T-cell (primary cell): ENCODE data around the gene RNF126. TPM values are rescaled to one million over a fixed set of nuclear protein-coding genes. Genes with fewer than 3 reads are reported as not detected.

Experiments
- ATAC-seq, 4 experiments: fragments of 200-7000 bp in 3 of 4; fragments of 150-1000 bp in 1 of 4; cut with Tn5 transposase; replicated peaks in 1 of 4; 1 replicate in 3 of 4; 2 replicates in 1 of 4; pipeline ENCODE4 v1.10.0; 2021; ENCODE audit warnings: moderate library complexity in 3 of 4, mild to moderate bottlenecking in 2 of 4, moderate number of reproducible peaks in 1 of 4
- CTCF ChIA-PET, 2 donors: fragments of 300-600 bp; sonication (Branson Sonifier 250); formaldehyde crosslinking; loops; one replicate each; lab custom pipeline; 2022; ENCODE audit warnings: antibody characterized with exemption in 2 of 2; lab: Charles Lee
- POLR2A ChIA-PET, 2 donors: fragments of 300-600 bp; sonication (Branson Sonifier 250); formaldehyde crosslinking; loops; one replicate each; lab custom pipeline; 2022; ENCODE audit warnings: antibody characterized with exemption in 2 of 2; lab: Charles Lee
- DNase-seq, 35 experiments: peaks; one replicate each; pipeline versions ENCODE4 v3.0.0 to v3.0.0-alpha.2; 2013 to 2023
- H3K27ac ChIP-seq: one replicate; pipeline ENCODE4 v1.5.1; 2013; ENCODE audit warnings: low read length
- H3K27me3 ChIP-seq, 2 experiments: replicated peaks in 1 of 2; 1 replicate in 1 of 2; 2 replicates in 1 of 2; pipeline versions ENCODE4 v1.6.1 to v1.7.0; 2013; ENCODE audit warnings: low read length in 1 of 2, mixed read lengths in 1 of 2; ENCODE audit not compliant: control insufficient read depth in 2 of 2, insufficient read depth in 2 of 2; ENCODE audit errors: extremely low read depth in 1 of 2
- H3K36me3 ChIP-seq, 2 donors: 1 replicate in 1 of 2; 2 replicates in 1 of 2; pipeline versions ENCODE4 v1.6.1 to v1.7.0; 2013; ENCODE audit warnings: low read length in 1 of 2; ENCODE audit not compliant: control insufficient read depth in 2 of 2, insufficient read depth in 1 of 2; ENCODE audit errors: extremely low read depth in 1 of 2
- H3K4me1 ChIP-seq, 2 experiments: 1 replicate in 1 of 2; 2 replicates in 1 of 2; pipeline versions ENCODE4 v1.6.1 to v1.7.0; 2013; ENCODE audit warnings: low read length in 2 of 2, mixed read lengths in 1 of 2; ENCODE audit not compliant: insufficient read depth in 2 of 2, control insufficient read depth in 1 of 2; ENCODE audit errors: extremely low read depth in 1 of 2
- H3K4me3 ChIP-seq, 2 donors: 1 replicate in 1 of 2; 2 replicates in 1 of 2; pipeline versions ENCODE4 v1.5.1 to v1.7.0; 2013; ENCODE audit warnings: mild to moderate bottlenecking in 2 of 2, low read length in 1 of 2, moderate library complexity in 1 of 2; ENCODE audit not compliant: control insufficient read depth in 1 of 2; ENCODE audit errors: extremely low read depth in 1 of 2
- H3K9me3 ChIP-seq: 2 replicates; pipeline ENCODE4 v1.7.0; 2013
- H3K27ac Mint-ChIP-seq, 2 donors: one replicate each; pipeline ENCODE4 v1.8.0; 2020 to 2021; ENCODE audit warnings: mild to moderate bottlenecking in 2 of 2, mixed read lengths in 2 of 2
- H3K27me3 Mint-ChIP-seq, 2 donors: one replicate each; pipeline ENCODE4 v1.8.0; 2021 to 2022; ENCODE audit warnings: mixed read lengths in 2 of 2
- H3K36me3 Mint-ChIP-seq: one replicate; pipeline ENCODE4 v1.8.0; 2021; ENCODE audit warnings: mixed read lengths
- H3K4me1 Mint-ChIP-seq, 3 donors: one replicate each; pipeline ENCODE4 v1.8.0; 2020 to 2022; ENCODE audit warnings: mixed read lengths in 3 of 3, mild to moderate bottlenecking in 1 of 3
- H3K4me3 Mint-ChIP-seq, 3 donors: one replicate each; pipeline ENCODE4 v1.8.0; 2020 to 2022; ENCODE audit warnings: mild to moderate bottlenecking in 3 of 3, mixed read lengths in 3 of 3, moderate library complexity in 3 of 3
- H3K9me3 Mint-ChIP-seq, 3 donors: one replicate each; pipeline ENCODE4 v1.8.0; 2020 to 2022; ENCODE audit warnings: mixed read lengths in 3 of 3
- WGBS: methylation state at CpG from one replicate; pipeline ENCODE4 v1.1.5; 2013; ENCODE audit warnings: missing lambda C conversion rate; ENCODE audit not compliant: insufficient coverage; 5-methylcytosine and 5-hydroxymethylcytosine counted together
- total RNA-seq, 35 experiments: library from RNA in 6 of 35; stranded (reverse) in 6 of 35; fragments of 120-200 nt in 1 of 35; gene quantifications; one replicate each; pipeline versions ENCODE4 v1.2.1 to v1.2.4 and lab custom pipeline; 2013 to 2026

Gene RNF126
- total RNA-seq, 5 donors from 2014 or later (not counting 1 experiment from before 2014, with no cell fraction given) = 98.8 to 139 (median 118) TPM

DNA sequence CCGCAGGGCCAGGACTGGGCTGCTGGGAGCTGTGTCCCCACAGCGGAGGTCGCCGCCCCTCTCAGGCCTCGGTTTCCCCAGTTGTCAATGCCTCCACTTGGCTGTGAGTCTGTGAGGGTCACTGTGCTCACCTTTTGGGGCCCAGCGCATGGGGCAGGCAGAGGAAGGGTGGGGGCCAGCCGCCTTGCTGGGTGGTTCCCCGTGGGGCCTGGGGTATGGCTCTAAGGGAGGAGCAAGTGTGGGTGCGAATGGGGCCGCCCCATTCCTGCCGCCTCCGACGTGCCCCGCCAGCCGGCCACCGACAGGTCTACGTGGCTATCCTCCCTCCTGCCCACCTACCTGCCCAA, 24.1 kb downstream of the RNF126 start:
- ATAC-seq = no peak
- H3K9me3 Mint-ChIP-seq = no peaks in the 10 kb centered on the region
- peak overlapping the region; percentile 87 to 89 for H3K27ac Mint-ChIP-seq
- Histone ChIP-seq H3K4me1 (peaks cover 4 to 26% of the 10 kb centered on the region in 2 experiments), H3K27ac (no peak overlapping the region), H3K9me3 (no peaks in the 10 kb centered on the region), H3K36me3 (no peaks in the 10 kb centered on the region), H3K27me3 (no peaks in the 10 kb centered on the region), H3K4me3 (peak overlapping the region; percentile 48 to 64)
- peaks cover 9 to 19% (median 11%) of the 10 kb centered on the region in 3 donors for H3K4me1 Mint-ChIP-seq
- DNase-seq = no peak
- 48% methylated on average over 10 of the region's 17 CpGs for WGBS
- CTCF ChIA-PET = no interaction called here
- H3K27me3 Mint-ChIP-seq = no peaks in the 10 kb centered on the region
- H3K4me3 Mint-ChIP-seq = peak overlapping the region; percentile 79 to 84 (median 80)
- no peaks in the 10 kb centered on the region for H3K36me3 Mint-ChIP-seq
- POLR2A ChIA-PET = no interaction called here

DNA sequence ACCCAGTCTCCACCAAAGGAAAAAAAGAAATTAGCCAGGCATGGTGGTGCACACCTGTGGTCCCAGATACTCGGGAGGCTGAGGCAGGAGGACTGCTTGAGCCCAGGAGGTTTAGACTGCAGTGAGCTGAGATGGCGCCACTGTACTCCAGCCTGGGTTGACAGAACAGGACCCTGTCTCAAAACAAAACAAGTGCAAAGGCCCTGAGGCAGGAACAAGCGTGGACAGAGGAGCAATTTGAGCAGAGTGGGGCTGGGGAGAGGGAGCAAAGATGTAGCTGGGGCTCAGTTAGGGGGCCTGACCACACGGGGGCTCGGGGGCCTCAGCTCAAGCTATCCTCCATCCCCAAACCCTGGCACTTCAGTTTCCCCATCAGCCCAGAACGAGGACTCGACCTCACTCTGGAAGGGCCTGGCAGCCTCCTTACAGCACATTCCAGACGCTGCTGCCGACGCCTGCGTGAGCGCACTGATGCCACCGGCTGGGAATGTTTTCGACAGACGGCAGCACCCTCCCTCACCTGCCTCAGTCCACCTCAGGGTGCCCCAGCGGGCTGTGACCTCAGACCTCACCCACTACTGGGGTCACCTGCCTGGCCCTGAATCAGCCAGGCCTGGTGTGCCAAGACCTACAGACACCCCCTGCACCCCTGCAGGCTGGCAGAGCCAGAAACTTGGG, 27.9 kb downstream of the RNF126 start:
- H3K27ac Mint-ChIP-seq = no peak overlapping the region
- no peak overlapping the region for H3K27ac ChIP-seq
- no peaks in the 10 kb centered on the region for H3K9me3 Mint-ChIP-seq
- CTCF ChIA-PET = no interaction called here
- DNase-seq = no peak
- H3K4me1 Mint-ChIP-seq = peaks cover 32 to 43% (median 33%) of the 10 kb centered on the region in 3 donors
- no peaks in the 10 kb centered on the region for H3K9me3 ChIP-seq
- no peak overlapping the region for H3K4me3 Mint-ChIP-seq
- H3K27me3 ChIP-seq = no peaks in the 10 kb centered on the region
- no peak for ATAC-seq
- no peak overlapping the region for H3K4me3 ChIP-seq
- POLR2A ChIA-PET = no interaction called here
- WGBS = 93% methylated on average over 13 of the region's 16 CpGs
- H3K4me1 ChIP-seq = peaks cover 6 to 54% of the 10 kb centered on the region in 2 experiments
- no peaks in the 10 kb centered on the region for H3K27me3 Mint-ChIP-seq
- H3K36me3 ChIP-seq = no peaks in the 10 kb centered on the region
- peaks cover 5% of the 10 kb centered on the region for H3K36me3 Mint-ChIP-seq

DNA sequence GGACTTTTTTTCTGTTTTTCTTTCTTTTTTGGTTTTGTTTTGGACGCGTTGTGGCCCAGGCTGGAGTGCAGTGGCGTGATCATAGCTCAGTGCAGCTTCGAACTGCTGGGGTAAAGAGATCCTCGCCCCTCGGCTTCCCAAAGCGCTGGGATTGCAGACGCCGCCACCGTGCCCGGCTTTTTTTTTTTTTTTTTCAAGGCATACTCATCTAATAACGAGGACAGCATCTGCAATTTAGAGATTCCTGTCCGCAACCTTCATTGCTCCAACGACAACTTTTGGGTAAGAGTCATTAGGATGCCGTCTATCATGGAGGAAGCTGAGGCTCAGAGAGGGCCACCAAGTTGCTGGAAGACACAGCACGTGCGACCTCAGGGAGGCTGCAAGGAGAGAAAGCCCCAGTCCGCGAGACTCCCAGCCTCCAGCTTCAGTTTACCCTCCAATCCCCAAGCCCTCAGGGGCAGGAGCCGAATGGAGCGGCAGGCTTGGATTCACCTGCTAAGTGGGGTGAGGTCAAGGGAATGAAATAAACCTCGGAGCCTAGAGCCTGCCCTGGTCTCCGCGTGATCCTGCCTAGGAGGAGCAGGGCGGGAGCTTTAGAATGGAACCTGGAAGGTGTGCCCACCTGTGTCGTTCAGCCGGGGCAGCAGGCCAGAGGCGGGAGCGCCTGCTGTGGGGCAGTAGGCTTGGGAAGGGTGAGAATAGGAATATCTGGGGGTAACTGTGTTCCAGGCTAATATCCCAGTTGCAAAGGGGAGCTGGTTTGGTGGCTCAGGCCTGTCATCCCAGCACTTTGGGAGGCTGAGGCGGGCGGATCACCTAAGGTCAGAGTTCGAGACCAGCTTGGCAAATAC, 29.0 kb downstream of the RNF126 start:
- no peak for ATAC-seq
- H3K36me3 ChIP-seq = peaks cover 0 to 5% of the 10 kb centered on the region in 2 donors
- no peaks in the 10 kb centered on the region for H3K27me3 Mint-ChIP-seq
- peak overlapping the region; percentile 66 for H3K27ac ChIP-seq
- H3K4me3 ChIP-seq = peak overlapping the region; percentile 79 to 86
- H3K36me3 Mint-ChIP-seq = peaks cover 6% of the 10 kb centered on the region
- peaks cover 30 to 42% (median 32%) of the 10 kb centered on the region in 3 donors for H3K4me1 Mint-ChIP-seq
- H3K4me1 ChIP-seq = peaks cover 3 to 51% of the 10 kb centered on the region in 2 experiments
- ChIA-PET POLR2A (interaction anchor here (0.6 to 0.7 kb wide), 2 partner anchors 176 to 845 kb away, joined by 5 to 7 read pairs; partner anchors contain the start of gene C19orf25 (in 1 of the 2)), CTCF (interaction anchor here in 1 of 2 donors (0.7 kb wide), 1 partner anchor 44 kb away, joined by 3 read pairs; no protein-coding TSS in a partner anchor)
- no peaks in the 10 kb centered on the region for H3K27me3 ChIP-seq
- peak overlapping the region; percentile 81 to 92 (median 91) for H3K4me3 Mint-ChIP-seq
- no peaks in the 10 kb centered on the region for H3K9me3 ChIP-seq
- no peaks in the 10 kb centered on the region for H3K9me3 Mint-ChIP-seq
- H3K27ac Mint-ChIP-seq = peak overlapping the region; percentile 87 to 92
- DNase-seq = no peak
- whole genome bisulfite sequencing = 43% methylated on average over 10 of the region's 32 CpGs

DNA sequence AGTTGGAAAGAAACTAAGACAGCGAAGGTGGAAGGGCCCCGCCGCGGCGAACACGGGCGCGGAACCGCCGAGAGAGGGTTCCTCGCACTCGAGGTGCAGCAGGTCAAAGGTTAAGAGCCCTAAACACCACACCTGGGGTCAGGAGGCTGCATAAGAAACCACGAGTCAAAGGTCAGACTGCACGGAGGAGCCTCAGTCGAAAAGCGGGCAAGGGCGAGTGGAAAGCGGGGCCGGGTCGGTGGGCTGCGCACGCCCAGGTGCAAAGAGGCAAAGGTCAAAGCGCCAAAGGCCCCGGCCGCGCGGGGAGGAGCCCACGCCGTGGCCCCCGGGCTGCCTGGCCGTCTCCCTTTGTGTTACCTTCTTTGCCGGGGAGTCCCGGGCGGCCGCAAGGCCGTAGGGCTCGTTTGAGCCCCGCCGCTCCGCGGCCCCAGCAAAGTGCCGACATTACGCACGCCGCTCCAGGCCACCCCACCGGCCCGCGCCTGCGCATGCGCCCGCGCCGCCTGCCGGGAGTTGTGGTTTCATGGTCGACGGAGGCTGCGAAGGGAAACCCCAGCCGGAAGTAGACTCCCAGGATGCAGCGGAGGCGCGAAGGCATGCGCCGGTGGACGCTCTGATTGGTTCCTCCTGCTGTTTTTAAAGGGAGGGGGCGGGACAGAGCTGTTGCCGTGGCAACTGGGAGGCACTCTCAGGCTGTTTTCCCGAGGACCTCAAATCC, 29.8 kb downstream of the RNF126 start, which contains the start of gene POLRMT:
Gene POLRMT, minus strand, starts transcription at position 470 of the 718 bp plus-strand sequence. Its CDS starts 25 bp downstream, at position 445.
- Histone ChIP-seq H3K27me3 (no peaks in the 10 kb centered on the region), H3K4me3 (peak within 1 kb of the TSS; percentile 86), H3K9me3 (no peaks in the 10 kb centered on the region), H3K36me3 (peaks cover 3 to 13% of the 10 kb centered on the region in 2 donors), H3K27ac (peak within 1 kb of the TSS; percentile 66), H3K4me1 (peaks cover 2 to 43% of the 10 kb centered on the region in 2 experiments)
- CTCF ChIA-PET = interaction anchor here in 1 of 2 donors (0.7 kb wide), 1 partner anchor 44 kb away, joined by 3 read pairs; no protein-coding TSS in a partner anchor
- peaks cover 13% of the 10 kb centered on the region for H3K36me3 Mint-ChIP-seq
- POLR2A ChIA-PET = interaction anchor here in 1 of 2 donors (0.6 kb wide), 1 partner anchor 846 kb away, joined by 5 read pairs; the partner anchor contains the start of gene C19orf25
- peak; percentile 95 to 98 (median 97) for ATAC-seq
- H3K9me3 Mint-ChIP-seq = no peaks in the 10 kb centered on the region
- H3K4me3 Mint-ChIP-seq = peak within 1 kb of the TSS; percentile 81 to 92 (median 91)
- H3K4me1 Mint-ChIP-seq = peaks cover 34 to 42% (median 36%) of the 10 kb centered on the region in 3 donors
- no peaks in the 10 kb centered on the region for H3K27me3 Mint-ChIP-seq
- DNase-seq = peak; percentile 88 to 99 (median 93)
- H3K27ac Mint-ChIP-seq = peak within 1 kb of the TSS; percentile 92 to 93
- WGBS = under 1% methylated on average over 66 of the region's 67 CpGs

DNA sequence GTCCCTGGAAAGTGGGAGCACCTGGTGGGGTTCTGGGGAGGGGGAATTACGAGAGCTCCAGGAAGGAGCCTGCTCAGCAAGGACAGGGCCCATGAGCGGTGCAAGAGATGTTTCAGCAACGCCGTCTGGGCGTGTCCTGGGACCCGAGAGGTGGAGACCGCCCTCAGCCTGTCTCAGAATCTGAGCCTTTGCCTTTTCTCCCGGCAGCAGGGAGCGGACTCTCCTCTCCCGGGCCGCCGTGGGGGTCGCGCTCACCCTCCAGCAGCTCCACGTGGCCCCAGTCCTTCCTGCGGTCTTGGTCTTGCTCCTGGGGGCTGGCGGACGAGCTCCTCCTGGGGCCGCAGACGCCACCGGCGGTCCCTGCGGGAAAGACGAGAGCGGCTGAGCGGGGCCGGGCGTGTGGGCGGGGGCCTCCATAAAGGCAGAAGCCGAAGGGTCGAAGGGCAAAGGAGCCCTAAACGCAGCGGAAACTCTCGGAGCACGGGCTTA, 30.4 kb downstream of the RNF126 start:
- ChIA-PET POLR2A (no interaction called here), CTCF (no interaction called here)
- Mint-ChIP-seq H3K9me3 (no peaks in the 10 kb centered on the region), H3K36me3 (peaks cover 15% of the 10 kb centered on the region), H3K27me3 (no peaks in the 10 kb centered on the region), H3K4me1 (peaks cover 34 to 40% (median 36%) of the 10 kb centered on the region in 3 donors), H3K27ac (peak overlapping the region; percentile 90 to 93), H3K4me3 (peak overlapping the region; percentile 81 to 92 (median 91))
- Histone ChIP-seq H3K36me3 (peaks cover 3 to 16% of the 10 kb centered on the region in 2 donors), H3K4me1 (peaks cover 2 to 42% of the 10 kb centered on the region in 2 experiments), H3K27me3 (no peaks in the 10 kb centered on the region), H3K27ac (peak overlapping the region; percentile 63), H3K9me3 (no peaks in the 10 kb centered on the region), H3K4me3 (peak overlapping the region; percentile 86)
- DNase-seq (peak in 1 of 35 experiments; percentile 31), ATAC-seq (no peak)
- WGBS = 5% methylated on average over 33 of the region's 35 CpGs
